ENCODE measurements around the gene LGR4.
"Not testable (repeated sequence)": the region's sequence is repeated elsewhere in the genome, so short reads cannot be mapped to it uniquely, and the experiment has no call there.

Gene LGR4

DNA sequence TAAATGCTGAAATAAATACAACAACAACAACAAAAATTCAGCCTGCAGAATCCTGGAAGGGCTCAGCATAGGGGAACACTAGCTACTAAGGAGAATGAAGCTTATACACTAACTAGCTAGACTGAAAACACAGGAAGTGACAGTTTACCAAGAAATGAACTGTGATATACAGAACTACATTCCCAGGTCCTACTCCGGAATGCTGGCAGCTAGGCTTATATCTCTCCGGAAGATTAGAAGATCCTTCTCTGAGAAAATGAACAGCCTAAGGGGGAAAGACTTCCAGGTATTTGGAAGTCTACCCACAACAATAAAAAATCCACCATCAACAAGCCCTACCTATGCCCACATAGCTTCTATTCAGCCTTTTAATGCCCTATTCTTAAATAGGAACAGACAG is 140.6 kb downstream of the LGR4 start:
- DNase-seq: no peak

DNA sequence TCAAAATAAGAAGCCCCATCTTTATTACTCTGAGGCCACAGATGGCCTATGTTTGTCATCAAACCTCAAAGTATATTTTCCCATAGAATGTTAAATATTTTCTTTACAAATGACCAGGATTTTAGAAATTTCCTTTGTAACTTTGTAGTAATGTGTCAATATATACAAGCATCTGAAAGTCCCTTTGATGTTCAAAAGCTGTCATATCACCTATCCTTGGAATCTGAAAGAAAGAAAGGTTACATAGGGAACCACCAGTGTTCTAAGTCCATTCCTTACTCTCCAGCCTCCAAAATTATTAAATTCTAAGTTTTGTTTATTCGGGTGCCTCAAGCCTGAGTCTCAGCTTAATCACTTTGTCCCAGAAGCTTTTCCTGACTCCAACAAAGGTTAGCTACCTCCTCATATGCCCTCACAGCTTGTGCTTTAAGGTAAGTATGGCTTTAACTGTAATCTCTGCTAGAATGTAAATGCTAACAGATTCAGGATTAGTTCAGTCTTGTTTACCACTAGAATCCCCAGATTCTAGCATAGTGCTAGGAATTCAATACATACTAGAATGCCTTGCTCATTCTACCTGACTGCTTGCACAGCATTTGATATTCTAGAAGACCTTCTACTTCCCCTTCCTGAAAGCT is 141.8 kb downstream of the LGR4 start:
- DNase-seq: no peak

- DNase-seq: no peak
Measured at GRCh38 chr11:27329867-27330632, 142.5 kb downstream of the LGR4 start.

DNA sequence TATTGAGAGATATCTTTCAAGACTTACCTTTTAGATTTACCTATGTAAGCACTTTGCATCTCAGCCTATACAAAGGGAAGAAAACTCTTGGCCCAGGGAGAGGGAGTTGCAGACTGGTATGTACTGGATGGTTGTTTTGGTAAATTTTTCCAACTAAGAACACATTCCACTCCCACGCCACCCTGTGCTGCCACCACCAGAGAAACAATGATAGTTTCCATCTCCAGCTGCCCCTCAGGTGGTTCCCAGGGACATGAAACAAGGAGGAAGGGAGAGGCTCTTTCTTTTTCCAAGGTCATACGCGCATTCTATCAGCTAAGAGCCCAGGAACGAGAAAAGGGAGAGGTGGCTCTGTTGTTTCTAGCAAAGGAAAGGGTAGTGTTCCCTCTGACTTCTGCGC is 144.0 kb downstream of the LGR4 start:
- DNase-seq: no peak

DNA sequence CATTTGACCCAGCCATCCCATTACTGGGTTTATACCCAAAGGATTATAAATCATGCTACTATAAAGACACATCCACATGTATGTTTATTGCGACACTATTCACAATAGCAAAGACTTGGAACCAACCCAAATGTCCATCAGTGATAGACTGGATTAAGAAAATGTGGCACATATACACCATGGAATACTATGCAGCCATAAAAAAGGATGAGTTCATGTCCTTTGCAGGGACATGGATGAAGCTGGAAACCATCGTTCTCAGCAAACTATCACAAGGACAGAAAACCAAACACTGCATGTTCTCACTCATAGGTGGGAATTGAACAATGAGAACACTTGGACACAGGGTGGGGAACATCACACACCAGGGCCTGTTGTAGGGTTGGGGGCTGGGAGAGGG is 145.5 kb downstream of the LGR4 start:
- DNase-seq: not testable (repeated sequence)

GRCh38 chr11:27322196-27322595 is 150.4 kb downstream of the LGR4 start:
- DNase-seq: not testable (repeated sequence)

DNA sequence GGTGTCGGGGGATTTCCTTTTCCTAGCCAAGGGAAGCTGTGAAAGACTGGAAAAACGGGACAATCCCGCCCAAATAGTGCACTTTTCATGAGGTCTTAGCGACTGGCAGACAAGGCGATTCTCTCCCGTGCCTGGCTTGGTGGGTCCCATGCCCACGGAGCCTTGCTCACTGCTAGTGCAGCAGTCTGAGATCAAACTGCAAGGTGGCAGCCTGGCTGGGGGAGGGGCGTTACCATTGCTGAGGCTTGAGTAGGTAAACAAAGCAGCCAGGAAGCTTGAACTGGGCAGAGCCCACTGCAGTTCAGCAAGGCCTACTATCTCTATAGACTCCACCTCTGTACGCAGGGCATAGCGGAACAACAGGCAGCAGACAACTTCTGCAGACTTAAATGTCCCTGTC is 151.2 kb downstream of the LGR4 start:
- DNase-seq: not testable (repeated sequence)

DNA sequence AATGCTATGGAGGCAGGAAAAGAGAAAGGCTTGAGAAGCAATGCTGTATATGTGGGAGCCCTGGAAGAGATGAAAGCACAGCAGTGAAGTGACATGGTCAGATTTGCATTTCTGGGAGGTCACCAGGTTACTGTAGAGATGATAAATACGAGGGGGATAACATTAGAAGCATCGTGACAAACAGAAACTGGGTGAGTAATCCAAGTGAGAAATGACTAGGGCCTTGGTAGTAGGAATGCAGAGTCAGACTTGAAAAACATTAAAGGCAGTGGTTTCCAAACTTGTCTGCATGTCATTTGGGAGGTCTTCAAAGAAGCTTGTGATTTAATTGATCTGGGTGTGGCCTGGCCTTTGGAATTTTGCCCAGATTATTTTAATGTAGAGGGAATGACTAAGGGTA is 153.5 kb downstream of the LGR4 start:
- no peak for DNase-seq

DNA sequence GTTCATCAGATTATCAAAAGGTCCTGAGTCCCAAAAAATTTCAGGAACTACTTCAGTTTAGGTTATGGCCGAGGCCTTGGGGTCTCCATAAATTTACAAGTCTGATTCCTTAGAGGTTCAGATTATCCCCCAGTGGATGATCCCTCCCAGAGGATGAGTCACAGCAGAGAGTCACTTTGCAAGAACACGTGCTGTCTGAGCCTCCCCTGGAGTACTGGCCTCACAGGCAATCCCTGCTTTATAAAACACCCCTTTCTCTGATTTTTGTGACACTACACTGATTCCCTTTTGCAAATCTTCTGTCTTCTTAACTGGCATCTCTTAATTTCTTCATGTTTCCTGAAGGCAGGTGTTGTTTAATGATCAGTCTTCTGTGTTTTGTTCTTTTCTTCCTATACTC is 154.8 kb downstream of the LGR4 start:
- no peak for DNase-seq
